Uterus (tissue), 2 donors: ENCODE data around the gene ZNF775.

Experiments
- POLR2A ChIP-seq, 2 donors: fragments of 450-650 bp; IDR thresholded peaks; one replicate each; pipeline ENCODE4 v1.6.1; 2016; ENCODE audit warnings: antibody characterized with exemption in 2 of 2, mild to moderate bottlenecking in 1 of 2, moderate library complexity in 1 of 2
- TF ChIP-seq, protein P1 (sequence below), 4 experiments: fragments of 200-600 bp in 2 of 4; fragments of 450-650 bp in 2 of 4; sonication (generic) in 2 of 4; IDR thresholded peaks; one replicate each; pipeline ENCODE4 v1.5.1; 2016 to 2019; ENCODE audit warnings: antibody characterized with exemption in 4 of 4, mild to moderate bottlenecking in 2 of 4, moderate library complexity in 1 of 4

DNA sequence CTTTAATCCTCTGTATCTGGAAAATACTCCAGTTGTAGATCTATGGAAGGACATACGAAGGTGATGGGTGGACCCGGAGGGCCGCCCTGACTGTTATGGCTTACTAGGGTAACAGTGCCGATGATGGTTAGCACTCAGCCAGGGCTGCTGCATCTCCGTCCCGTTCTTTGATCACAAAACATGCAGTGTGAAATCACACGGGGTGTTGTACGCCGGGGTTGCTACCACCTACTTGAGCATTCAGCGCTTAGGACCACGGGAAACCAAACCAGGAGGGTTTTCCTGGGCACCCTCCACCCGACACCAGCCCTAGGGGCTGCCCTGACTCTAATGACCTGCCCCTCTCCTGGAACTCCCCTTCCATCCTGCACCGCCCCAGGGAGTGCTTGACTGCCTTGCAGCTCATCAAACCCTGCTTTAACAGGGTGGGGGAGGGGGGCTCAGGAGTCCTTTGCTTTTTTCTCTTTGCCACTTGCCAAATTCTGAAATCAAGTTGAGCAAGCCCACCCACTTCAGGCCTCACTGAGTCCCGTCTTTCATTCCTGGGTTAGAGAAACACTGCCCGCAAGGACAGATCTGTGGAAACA is 20.4 kb downstream of the ZNF775 start:
- no peak for TF ChIP-seq POLR2A (IDR thresholded peaks at IDR 0.05)
- TF ChIP-seq, protein P1, sequence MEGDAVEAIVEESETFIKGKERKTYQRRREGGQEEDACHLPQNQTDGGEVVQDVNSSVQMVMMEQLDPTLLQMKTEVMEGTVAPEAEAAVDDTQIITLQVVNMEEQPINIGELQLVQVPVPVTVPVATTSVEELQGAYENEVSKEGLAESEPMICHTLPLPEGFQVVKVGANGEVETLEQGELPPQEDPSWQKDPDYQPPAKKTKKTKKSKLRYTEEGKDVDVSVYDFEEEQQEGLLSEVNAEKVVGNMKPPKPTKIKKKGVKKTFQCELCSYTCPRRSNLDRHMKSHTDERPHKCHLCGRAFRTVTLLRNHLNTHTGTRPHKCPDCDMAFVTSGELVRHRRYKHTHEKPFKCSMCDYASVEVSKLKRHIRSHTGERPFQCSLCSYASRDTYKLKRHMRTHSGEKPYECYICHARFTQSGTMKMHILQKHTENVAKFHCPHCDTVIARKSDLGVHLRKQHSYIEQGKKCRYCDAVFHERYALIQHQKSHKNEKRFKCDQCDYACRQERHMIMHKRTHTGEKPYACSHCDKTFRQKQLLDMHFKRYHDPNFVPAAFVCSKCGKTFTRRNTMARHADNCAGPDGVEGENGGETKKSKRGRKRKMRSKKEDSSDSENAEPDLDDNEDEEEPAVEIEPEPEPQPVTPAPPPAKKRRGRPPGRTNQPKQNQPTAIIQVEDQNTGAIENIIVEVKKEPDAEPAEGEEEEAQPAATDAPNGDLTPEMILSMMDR (IDR thresholded peaks at IDR 0.05), result no peak
